GM19467 (cell line): ENCODE results near the gene ZNF93.
"Not testable (repeated sequence)": the region's sequence is repeated elsewhere in the genome, so short reads cannot be mapped to it uniquely, and the experiment has no call there.

Experiments
- ATAC-seq: cut with Tn5 transposase; IDR thresholded peaks from one replicate; pipeline ENCODE4 v1.9.1; 2021; ENCODE audit warnings: mild to moderate bottlenecking, moderate library complexity; ENCODE audit not compliant: unreplicated experiment

The ZNF93 gene

GRCh38 chr19:19900729-19901444, at the start of gene ZNF93:
ZNF93 (plus strand) TSS chr19:19900946; CDS start chr19:19901089, 143 bp downstream.
- ATAC-seq = peak; percentile 84

GRCh38 chr19:19851740-19852139, 49.0 kb upstream of the ZNF93 start:
- not testable (repeated sequence) for ATAC-seq

- ATAC-seq = no peak
Observed at GRCh38 chr19:19858751-19859150, 42.0 kb upstream of the ZNF93 start.

DNA sequence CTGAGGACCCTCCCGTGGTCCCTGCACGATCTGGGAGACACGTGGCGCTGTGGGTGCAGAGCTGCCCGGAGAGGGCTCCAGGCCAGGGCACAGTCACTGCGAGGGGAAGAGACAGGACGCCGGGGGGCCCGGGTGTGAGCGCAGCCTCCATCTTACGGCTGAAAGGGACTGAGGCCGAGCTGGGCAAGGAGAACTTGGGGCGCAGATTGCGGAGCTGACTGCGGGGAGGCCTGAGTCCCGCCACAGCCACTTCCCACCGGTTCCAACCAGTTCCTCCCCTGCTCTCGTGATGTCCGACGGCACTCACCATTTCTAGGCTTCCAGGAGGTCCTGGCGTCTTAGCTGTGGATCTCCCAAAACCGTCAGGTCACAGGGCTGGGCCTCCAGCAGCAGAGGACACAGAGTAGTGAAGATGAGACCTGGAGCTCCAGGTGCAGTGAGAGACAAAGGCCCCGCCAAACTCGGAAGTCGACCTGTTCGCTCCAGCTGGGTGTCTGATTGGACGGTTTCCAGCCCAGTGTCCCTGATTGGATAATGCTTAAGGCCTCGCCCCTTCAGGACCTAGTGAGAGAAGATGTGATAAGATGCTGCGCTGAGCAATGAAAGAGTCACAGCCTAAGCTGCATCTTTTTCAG, 39.9 kb upstream of the ZNF93 start:
- no peak for ATAC-seq

- peak; percentile 93 for ATAC-seq
Observed at GRCh38 chr19:19865750-19866610, 34.8 kb upstream of the ZNF93 start, which contains the start of gene ZNF253. ZNF253 (plus strand) TSS chr19:19865882; CDS start chr19:19865997, 115 bp downstream.

DNA sequence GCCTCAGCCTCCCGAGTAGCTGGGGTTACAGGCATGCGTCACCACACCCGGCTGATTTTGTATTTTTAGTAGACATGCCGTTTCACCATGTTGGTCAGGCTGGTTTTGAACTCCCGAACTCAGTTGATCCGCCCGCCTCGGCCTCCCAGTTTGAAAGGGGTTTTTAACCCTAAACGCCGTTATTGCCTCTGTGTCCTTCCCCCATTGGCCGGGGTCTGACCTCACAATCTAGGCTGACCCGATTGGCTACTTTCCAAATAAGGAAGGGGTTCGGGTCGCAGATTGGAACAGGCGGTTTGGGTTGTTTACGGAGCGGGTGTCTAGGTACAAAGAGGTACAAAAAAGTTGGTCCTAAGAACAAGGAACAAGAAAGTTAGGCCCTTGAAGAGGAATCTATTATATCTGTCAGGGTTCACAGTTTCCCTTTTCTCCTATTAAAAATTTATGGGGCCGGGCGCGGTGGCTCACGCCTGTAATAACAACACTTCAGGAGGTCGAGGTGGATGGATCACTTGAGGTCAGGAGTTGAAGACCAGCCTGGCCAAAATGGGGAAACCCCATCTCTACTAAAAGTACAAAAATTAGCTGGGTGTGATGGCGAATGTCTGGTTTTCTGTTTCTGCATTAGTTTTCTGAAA, 34.0 kb upstream of the ZNF93 start:
- no peak for ATAC-seq

DNA sequence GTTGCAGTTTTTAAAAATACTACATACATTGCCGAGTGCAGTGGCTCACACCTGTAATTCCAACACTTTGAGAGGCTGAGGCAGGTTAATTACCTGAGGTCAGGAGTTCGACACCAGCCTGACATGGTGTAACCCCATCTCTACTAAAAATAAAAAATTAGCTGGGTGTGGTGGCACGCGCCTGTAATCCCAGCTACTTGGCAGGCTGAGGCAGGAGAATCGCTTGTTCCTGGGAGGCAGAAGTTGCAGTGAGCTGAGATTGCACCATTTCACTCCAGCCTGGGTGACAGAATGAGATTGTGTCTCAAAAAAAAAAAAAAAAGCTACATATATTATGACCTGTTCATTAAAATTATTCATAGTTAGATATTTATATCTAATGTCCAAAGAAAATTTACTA, 30.7 kb upstream of the ZNF93 start:
- ATAC-seq = not testable (repeated sequence)

GRCh38 chr19:19871932-19872331, 28.8 kb upstream of the ZNF93 start:
- ATAC-seq = no peak

- ATAC-seq = no peak
Observed at GRCh38 chr19:19873381-19873780, 27.4 kb upstream of the ZNF93 start.

DNA sequence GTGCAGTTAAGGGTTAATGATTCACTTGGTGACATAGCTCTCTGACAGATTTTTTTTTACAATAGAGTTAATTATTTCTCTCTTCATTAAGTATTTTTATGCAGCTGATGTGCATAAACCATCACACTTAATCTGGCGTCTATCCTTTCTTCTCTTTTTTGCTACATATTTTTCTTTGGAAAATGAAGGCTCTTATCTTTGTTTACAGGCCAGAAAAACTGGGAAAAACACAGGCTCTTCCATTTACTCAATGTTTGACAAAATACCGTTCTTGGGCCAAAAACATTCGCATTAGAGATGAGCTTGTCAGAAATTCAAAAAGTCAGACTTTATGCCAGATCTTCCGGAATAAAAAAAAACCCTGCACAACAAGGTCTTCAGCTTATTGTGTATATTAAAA, 23.0 kb upstream of the ZNF93 start:
- ATAC-seq = no peak

DNA sequence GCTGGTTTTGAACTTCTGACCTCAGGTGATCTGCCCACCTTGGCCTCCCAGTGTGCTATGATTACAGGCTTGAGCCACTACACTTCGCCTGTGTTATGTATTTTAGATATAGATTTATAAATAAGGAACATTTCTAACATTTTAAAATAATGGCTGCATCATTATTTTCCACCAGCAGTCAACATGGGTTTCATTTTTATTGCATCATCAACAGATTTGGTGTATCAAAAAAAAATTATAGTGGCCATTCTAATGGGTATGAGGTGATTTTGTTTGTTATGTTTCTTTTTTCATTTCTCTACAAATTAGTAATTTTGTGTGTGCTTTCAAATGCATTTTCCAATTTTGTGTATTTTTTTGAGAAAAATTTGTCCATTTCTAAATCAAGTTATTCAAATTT, 16.2 kb upstream of the ZNF93 start:
- no peak for ATAC-seq

DNA sequence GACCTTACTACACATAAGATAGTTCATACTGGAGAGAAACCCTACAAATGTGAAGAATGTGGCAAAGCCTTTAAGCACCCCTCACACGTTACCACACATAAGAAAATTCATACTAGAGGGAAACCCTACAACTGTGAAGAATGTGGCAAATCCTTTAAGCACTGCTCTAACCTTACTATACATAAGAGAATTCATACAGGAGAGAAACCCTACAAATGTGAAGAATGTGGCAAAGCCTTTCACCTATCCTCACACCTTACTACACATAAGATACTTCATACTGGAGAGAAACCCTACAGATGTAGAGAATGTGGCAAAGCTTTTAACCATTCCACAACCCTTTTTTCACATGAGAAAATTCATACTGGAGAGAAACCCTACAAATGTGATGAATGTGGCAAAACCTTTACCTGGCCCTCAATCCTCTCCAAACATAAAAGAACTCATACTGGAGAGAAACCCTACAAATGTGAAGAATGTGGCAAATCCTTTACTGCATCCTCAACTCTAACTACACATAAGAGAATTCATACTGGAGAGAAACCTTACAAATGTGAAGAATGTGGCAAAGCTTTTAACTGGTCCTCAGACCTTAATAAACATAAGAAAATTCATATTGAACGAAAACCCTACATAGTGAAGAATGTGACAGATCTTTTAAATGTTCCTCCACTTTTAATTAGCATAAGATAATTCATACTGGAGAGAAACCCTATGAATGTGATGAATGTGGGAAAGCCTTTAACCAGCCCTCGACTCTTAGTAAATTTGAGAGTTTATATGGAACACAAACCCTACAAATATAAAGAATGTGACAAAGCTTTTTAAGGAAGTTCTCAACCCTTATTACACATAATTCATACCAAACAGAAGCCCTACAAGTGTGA, 8.4 kb upstream of the ZNF93 start:
- ATAC-seq = not testable (repeated sequence)

- ATAC-seq = no peak
Observed at GRCh38 chr19:19900139-19900728, 512 bp upstream of the ZNF93 start.

GRCh38 chr19:19907551-19907950, 6.8 kb downstream of the ZNF93 start:
- ATAC-seq = not testable (repeated sequence)

- ATAC-seq = no peak
Observed at GRCh38 chr19:19909654-19910053, 8.9 kb downstream of the ZNF93 start.

GRCh38 chr19:19911150-19911549, 10.4 kb downstream of the ZNF93 start:
- no peak for ATAC-seq

- ATAC-seq = no peak
Observed at GRCh38 chr19:19914596-19914995, 13.8 kb downstream of the ZNF93 start.

- ATAC-seq = not testable (repeated sequence)
Observed at GRCh38 chr19:19930417-19930816, 29.7 kb downstream of the ZNF93 start.

- not testable (repeated sequence) for ATAC-seq
Observed at GRCh38 chr19:19933432-19934314, 32.9 kb downstream of the ZNF93 start.
